ENCODE data around the gene AVEN. TPM values are rescaled to one million over a fixed set of nuclear protein-coding genes. Genes with fewer than 3 reads are reported as not detected.

Gene AVEN
- polyA plus RNA-seq, 1 donor (not counting 4 experiments of a cell fraction or from before 2014, with no cell fraction given): 16.6 TPM

GRCh38 chr15:33941279-33942063, 97.5 kb downstream of the AVEN start:
- Histone ChIP-seq H3K36me3 (ENCODE audit: control insufficient read depth in 2 of 2, extremely low read depth in 1 of 2, insufficient read depth in 2 of 2, low read length in 2 of 2) (no peaks in the 10 kb centered on the region), H3K79me2 (ENCODE audit: control insufficient read depth, insufficient read depth, low read length) (no peaks in the 10 kb centered on the region), H3K9me3 (ENCODE audit: control insufficient read depth, low read depth, low read length) (no peaks in the 10 kb centered on the region), H3K9me1 (ENCODE audit: control insufficient read depth, extremely low read depth, insufficient read depth, low read length) (no peaks in the 10 kb centered on the region), H3K4me3 (ENCODE audit: control insufficient read depth in 2 of 3, extremely low read depth in 1 of 3, insufficient read depth in 2 of 3, low read depth in 1 of 3, low read length in 3 of 3) (no peak overlapping the region), H3K27ac (ENCODE audit: control insufficient read depth, insufficient read depth, low read length) (no peak overlapping the region), H4K20me1 (ENCODE audit: control insufficient read depth, extremely low read depth, insufficient read depth, low read length) (no peaks in the 10 kb centered on the region), H3K4me1 (ENCODE audit: control insufficient read depth, extremely low read depth, insufficient read depth, low read length) (no peaks in the 10 kb centered on the region), H3K27me3 (ENCODE audit: control insufficient read depth, extremely low read depth, insufficient read depth, low read length) (no peaks in the 10 kb centered on the region), H3K9ac (ENCODE audit: control insufficient read depth, extremely low read depth, insufficient read depth, low read length) (no peak overlapping the region), H2AFZ (ENCODE audit: control insufficient read depth, low read length) (no peak overlapping the region), H3K4me2 (ENCODE audit: control insufficient read depth, extremely low read depth, insufficient read depth, low read depth, low read length) (no peak overlapping the region)
- dilution Hi-C loops (cut with MboI; ENCODE audit: extremely low pct_ligation_motif_present, low sequenced_read_pairs): no loop called here
- DNase-seq (ENCODE audit: low read depth, low spot score) (no peak), FAIRE-seq (no peak)
- TF ChIP-seq CTCF (optimal IDR thresholded peaks at IDR 0.05 in 1 of 3, IDR thresholded peaks at IDR 0.05 in 1 of 3, conservative IDR thresholded peaks at IDR 0.05 in 1 of 3; ENCODE audit: extremely low read depth in 1 of 3, insufficient read depth in 2 of 3, low read length in 3 of 3) (no peak), EZH2 (IDR thresholded peaks at IDR 0.05; ENCODE audit: low read length) (no peak)

DNA sequence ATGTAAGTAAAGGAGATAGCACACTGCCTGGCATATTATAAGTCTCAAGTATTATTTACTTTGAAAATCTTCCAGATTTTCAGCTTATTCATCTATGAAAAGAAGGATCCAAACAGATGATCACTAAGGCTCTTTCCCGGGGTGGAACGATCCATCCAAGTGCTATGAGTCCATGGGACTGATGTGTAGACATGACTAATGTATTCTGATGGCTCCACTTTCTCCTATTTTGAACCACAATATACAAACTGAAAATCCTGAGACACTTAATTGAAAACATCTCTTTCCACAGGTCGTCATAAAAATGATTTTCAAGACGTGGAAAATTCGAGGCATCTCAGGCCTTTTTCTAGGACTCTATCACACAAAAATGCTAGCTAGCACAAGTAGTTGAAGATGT, 104.1 kb downstream of the AVEN start:
- no peak for DNase-seq (ENCODE audit: low read depth, low spot score)
- Histone ChIP-seq H3K27ac (ENCODE audit: control insufficient read depth, insufficient read depth, low read length) (no peak overlapping the region), H3K79me2 (ENCODE audit: control insufficient read depth, insufficient read depth, low read length) (no peaks in the 10 kb centered on the region), H4K20me1 (ENCODE audit: control insufficient read depth, extremely low read depth, insufficient read depth, low read length) (no peaks in the 10 kb centered on the region), H3K27me3 (ENCODE audit: control insufficient read depth, extremely low read depth, insufficient read depth, low read length) (no peaks in the 10 kb centered on the region), H3K4me1 (ENCODE audit: control insufficient read depth, extremely low read depth, insufficient read depth, low read length) (no peaks in the 10 kb centered on the region), H3K4me2 (ENCODE audit: control insufficient read depth, extremely low read depth, insufficient read depth, low read depth, low read length) (no peak overlapping the region), H3K9ac (ENCODE audit: control insufficient read depth, extremely low read depth, insufficient read depth, low read length) (no peak overlapping the region), H3K4me3 (ENCODE audit: control insufficient read depth in 2 of 3, extremely low read depth in 1 of 3, insufficient read depth in 2 of 3, low read depth in 1 of 3, low read length in 3 of 3) (no peak overlapping the region), H3K36me3 (ENCODE audit: control insufficient read depth in 2 of 2, extremely low read depth in 1 of 2, insufficient read depth in 2 of 2, low read length in 2 of 2) (no peaks in the 10 kb centered on the region), H3K9me1 (ENCODE audit: control insufficient read depth, extremely low read depth, insufficient read depth, low read length) (no peaks in the 10 kb centered on the region), H2AFZ (ENCODE audit: control insufficient read depth, low read length) (no peak overlapping the region), H3K9me3 (ENCODE audit: control insufficient read depth, low read depth, low read length) (no peaks in the 10 kb centered on the region)
- FAIRE-seq: no peak
- dilution Hi-C loops (cut with MboI; ENCODE audit: extremely low pct_ligation_motif_present, low sequenced_read_pairs): no loop called here
- TF ChIP-seq CTCF (optimal IDR thresholded peaks at IDR 0.05 in 1 of 3, IDR thresholded peaks at IDR 0.05 in 1 of 3, conservative IDR thresholded peaks at IDR 0.05 in 1 of 3; ENCODE audit: extremely low read depth in 1 of 3, insufficient read depth in 2 of 3, low read length in 3 of 3): no peak
